AG04450 (cell line): Measurements from ENCODE around the gene PDHA1. TPM values are rescaled to one million over a fixed set of nuclear protein-coding genes. Genes with fewer than 3 reads are reported as not detected.

Experiments
- CTCF ChIA-PET: fragments of 300-600, 350-600 bp; formaldehyde crosslinking; extraction: SDS; loops from one replicate; lab custom pipeline; 2022; ENCODE audit warnings: antibody characterized with exemption, inconsistent platforms; lab: Charles Lee
- POLR2A ChIA-PET: fragments of 350-600 bp; formaldehyde crosslinking; extraction: SDS; loops from one replicate; lab custom pipeline; 2021; ENCODE audit warnings: antibody characterized with exemption, inconsistent platforms; lab: Yijun Ruan, JAX
- DNase-seq: peaks from one replicate; pipeline ENCODE4 v3.0.0-alpha.2; 2011; ENCODE audit warnings: low read depth, low spot score
- H3K27ac ChIP-seq: one replicate; pipeline ENCODE4 v1.5.1; 2012; ENCODE audit warnings: low read depth, low read length, control low read depth
- H3K27me3 ChIP-seq: one replicate; pipeline ENCODE4 v1.6.0; 2012; ENCODE audit warnings: low read length; ENCODE audit not compliant: control insufficient read depth, insufficient read depth
- H3K4me3 ChIP-seq: 2 replicates; pipeline ENCODE4 v1.5.1; 2011; ENCODE audit warnings: mild to moderate bottlenecking, low read depth, low read length, control low read depth
- H3K9me3 ChIP-seq: 2 replicates; pipeline ENCODE4 v1.5.1; 2012; ENCODE audit warnings: low read length; ENCODE audit not compliant: control insufficient read depth, insufficient read depth
- CTCF ChIP-seq: IDR thresholded peaks from 2 replicates; pipeline ENCODE4 v1.5.1; 2011; ENCODE audit warnings: low read depth, low read length, control low read depth, inconsistent platforms
- polyA plus RNA-seq: library from polyadenylated mRNA; depleted of rRNA; stranded (reverse); fragments of >200 nt; gene quantifications from 2 replicates; pipeline ENCODE4 v1.2.3, GENCODE V29; 2011

The PDHA1 gene
- polyA plus RNA-seq, 1 experiment: 166 TPM

- TF ChIP-seq CTCF: peak; percentile 66
- no peak overlapping the region for H3K4me3 ChIP-seq
- no peaks in the 10 kb centered on the region for H3K9me3 ChIP-seq
- DNase-seq: no peak
- no peaks in the 10 kb centered on the region for H3K27me3 ChIP-seq
- CTCF ChIA-PET: interaction anchor here (0.6 to 2.3 kb wide), 12 partner anchors 9 to 1051 kb away, joined by 3 to 28 read pairs (median 5); partner anchors contain the start of gene MAP3K15
- H3K27ac ChIP-seq: no peak overlapping the region
- POLR2A ChIA-PET: no interaction called here
Measured at GRCh38 chrX:19382555-19383145, 38.9 kb downstream of the PDHA1 start.

- TF ChIP-seq CTCF: no peak
- H3K4me3 ChIP-seq: no peak overlapping the region
- ChIA-PET CTCF (no interaction called here), POLR2A (no interaction called here)
- no peak for DNase-seq
- no peaks in the 10 kb centered on the region for H3K9me3 ChIP-seq
- no peaks in the 10 kb centered on the region for H3K27me3 ChIP-seq
- no peak overlapping the region for H3K27ac ChIP-seq
Measured at GRCh38 chrX:19386679-19387078, 43.0 kb downstream of the PDHA1 start.

GRCh38 chrX:19388064-19388679 lies 44.4 kb downstream of the PDHA1 start:
- Histone ChIP-seq H3K27ac (no peak overlapping the region), H3K27me3 (no peaks in the 10 kb centered on the region), H3K4me3 (no peak overlapping the region), H3K9me3 (no peaks in the 10 kb centered on the region)
- CTCF ChIA-PET: no interaction called here
- no peak for DNase-seq
- TF ChIP-seq CTCF: no peak
- POLR2A ChIA-PET: no interaction called here

GRCh38 chrX:19388741-19389140 lies 45.0 kb downstream of the PDHA1 start:
- POLR2A ChIA-PET: no interaction called here
- Histone ChIP-seq H3K27me3 (no peaks in the 10 kb centered on the region), H3K4me3 (no peak overlapping the region), H3K9me3 (no peaks in the 10 kb centered on the region), H3K27ac (no peak overlapping the region)
- no peak for DNase-seq
- TF ChIP-seq CTCF: no peak
- CTCF ChIA-PET: no interaction called here

GRCh38 chrX:19389227-19389845 lies 45.6 kb downstream of the PDHA1 start:
- DNase-seq: no peak
- H3K9me3 ChIP-seq: no peaks in the 10 kb centered on the region
- no peaks in the 10 kb centered on the region for H3K27me3 ChIP-seq
- no peak overlapping the region for H3K4me3 ChIP-seq
- no peak for TF ChIP-seq CTCF
- no peak overlapping the region for H3K27ac ChIP-seq
- POLR2A ChIA-PET: no interaction called here
- CTCF ChIA-PET: no interaction called here
